ENCODE data around the gene PHF21B.

The PHF21B gene

DNA sequence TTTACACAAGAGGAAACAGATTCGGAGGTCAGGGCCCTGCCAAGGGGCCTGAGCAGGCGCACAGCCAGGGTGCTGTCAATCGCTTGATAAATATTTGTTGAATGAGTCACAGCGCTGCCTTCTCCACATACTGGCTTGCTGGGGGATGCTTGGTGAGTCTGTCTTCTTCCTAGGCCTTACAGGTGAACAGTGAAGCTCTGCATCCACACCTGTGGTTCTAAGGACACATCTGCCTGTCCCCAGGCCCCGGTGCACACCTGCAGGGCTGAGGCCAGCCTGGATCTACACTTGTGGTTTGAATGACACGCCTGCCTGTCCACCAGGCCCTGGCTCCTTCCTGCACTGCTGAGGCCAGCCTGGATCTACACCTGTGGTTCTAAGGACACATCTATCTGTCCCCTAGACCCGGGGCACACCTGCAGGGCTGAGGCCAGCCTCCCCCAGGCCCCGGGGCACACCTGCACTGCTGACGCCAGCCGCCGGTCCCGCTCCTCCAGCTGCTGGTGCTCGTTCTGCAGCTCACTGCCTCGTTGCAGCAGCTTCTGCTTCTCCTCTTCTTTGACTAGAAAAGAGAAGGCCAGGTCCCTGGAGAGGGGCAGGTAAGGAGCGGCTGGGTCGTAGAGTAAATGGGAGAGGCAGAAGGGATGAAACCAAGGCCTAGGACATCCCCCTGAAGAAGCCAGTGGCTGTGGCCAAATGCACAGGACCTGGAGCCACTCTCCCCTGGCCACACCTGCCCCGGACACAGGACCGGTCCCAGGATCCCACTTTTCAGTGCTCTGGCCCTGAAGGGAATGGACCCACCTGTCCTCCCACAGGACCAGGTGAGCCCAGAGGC lies 124.6 kb downstream of the PHF21B start:
- Histone ChIP-seq H2AFZ (ENCODE audit: low read length) (no peak overlapping the region), H3K9me2 (ENCODE audit: low read depth, low read length) (no peaks in the 10 kb centered on the region), H3F3A (ENCODE audit: insufficient read depth, low read length) (no peaks in the 10 kb centered on the region), H3K27me3 (ENCODE audit: insufficient read depth, low read length) (no peaks in the 10 kb centered on the region), H3K36me3 (ENCODE audit: insufficient read depth, low read length) (no peaks in the 10 kb centered on the region), H3K4me3 (ENCODE audit: low read depth, low read length, poor library complexity, severe bottlenecking) (no peak overlapping the region), H3K9me3 (ENCODE audit: low read length) (no peaks in the 10 kb centered on the region), H3K4me2 (ENCODE audit: low read length) (no peak overlapping the region), H3K27ac (ENCODE audit: low read depth, low read length, poor library complexity, severe bottlenecking) (no peak overlapping the region), H4K20me1 (ENCODE audit: insufficient read depth, low read length) (no peaks in the 10 kb centered on the region), H3K79me2 (ENCODE audit: insufficient read depth, low read length) (no peaks in the 10 kb centered on the region), H3K4me1 (ENCODE audit: insufficient read depth, low read length, severe bottlenecking) (no peaks in the 10 kb centered on the region), H3K9ac (ENCODE audit: low read length) (no peak overlapping the region)
- TF ChIP-seq EZH2 (IDR thresholded peaks at IDR 0.05; ENCODE audit: borderline replicate concordance, low read length): no peak
- TF ChIP-seq, protein P1, sequence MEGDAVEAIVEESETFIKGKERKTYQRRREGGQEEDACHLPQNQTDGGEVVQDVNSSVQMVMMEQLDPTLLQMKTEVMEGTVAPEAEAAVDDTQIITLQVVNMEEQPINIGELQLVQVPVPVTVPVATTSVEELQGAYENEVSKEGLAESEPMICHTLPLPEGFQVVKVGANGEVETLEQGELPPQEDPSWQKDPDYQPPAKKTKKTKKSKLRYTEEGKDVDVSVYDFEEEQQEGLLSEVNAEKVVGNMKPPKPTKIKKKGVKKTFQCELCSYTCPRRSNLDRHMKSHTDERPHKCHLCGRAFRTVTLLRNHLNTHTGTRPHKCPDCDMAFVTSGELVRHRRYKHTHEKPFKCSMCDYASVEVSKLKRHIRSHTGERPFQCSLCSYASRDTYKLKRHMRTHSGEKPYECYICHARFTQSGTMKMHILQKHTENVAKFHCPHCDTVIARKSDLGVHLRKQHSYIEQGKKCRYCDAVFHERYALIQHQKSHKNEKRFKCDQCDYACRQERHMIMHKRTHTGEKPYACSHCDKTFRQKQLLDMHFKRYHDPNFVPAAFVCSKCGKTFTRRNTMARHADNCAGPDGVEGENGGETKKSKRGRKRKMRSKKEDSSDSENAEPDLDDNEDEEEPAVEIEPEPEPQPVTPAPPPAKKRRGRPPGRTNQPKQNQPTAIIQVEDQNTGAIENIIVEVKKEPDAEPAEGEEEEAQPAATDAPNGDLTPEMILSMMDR (IDR thresholded peaks at IDR 0.05; ENCODE audit: low read length): no peak

DNA sequence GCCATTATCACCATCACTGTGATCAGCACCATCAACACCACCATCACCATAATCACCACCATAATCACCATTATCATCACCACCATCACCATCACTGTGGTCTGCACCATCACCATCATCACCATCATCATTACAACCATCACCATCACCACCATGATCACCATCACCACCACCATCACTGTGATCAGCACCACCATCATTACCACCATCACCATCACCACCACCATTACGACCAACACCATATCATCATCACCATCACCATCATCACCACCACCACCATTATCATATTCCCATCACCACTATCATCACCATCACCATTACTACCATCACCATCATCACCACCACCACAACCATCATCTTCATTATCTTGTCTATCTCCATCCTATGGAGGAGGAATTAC lies 125.2 kb downstream of the PHF21B start:
- no peak for TF ChIP-seq EZH2 (IDR thresholded peaks at IDR 0.05; ENCODE audit: borderline replicate concordance, low read length)
- TF ChIP-seq, protein P1 (IDR thresholded peaks at IDR 0.05; ENCODE audit: low read length): no peak
- Histone ChIP-seq H3K79me2 (ENCODE audit: insufficient read depth, low read length) (no peaks in the 10 kb centered on the region), H3K9me3 (ENCODE audit: low read length) (no peaks in the 10 kb centered on the region)

DNA sequence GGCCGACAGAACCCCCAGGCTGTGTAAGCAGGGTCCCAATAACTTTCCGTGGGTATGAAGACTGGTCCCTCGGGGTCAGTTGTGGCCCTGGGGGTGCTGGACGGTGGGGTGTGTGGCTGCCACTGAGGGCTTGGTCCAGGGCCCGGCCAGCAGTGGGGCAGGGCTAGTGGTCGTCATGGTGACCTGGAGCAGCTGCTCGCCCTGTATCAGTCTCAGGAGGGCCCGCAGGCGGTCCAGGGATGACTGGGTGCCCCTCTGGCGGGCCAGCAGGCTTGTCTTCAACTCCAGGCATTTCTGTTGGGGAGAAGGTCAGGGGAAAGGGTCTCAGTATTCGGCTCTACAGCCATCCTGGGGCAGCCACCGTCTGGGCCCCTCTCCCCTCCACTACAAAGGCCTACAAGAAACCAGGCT lies 126.8 kb downstream of the PHF21B start:
- H3F3A ChIP-seq (ENCODE audit: insufficient read depth, low read length): no peaks in the 10 kb centered on the region
- no peak overlapping the region for H3K4me2 ChIP-seq (ENCODE audit: low read length)
- H3K9me2 ChIP-seq (ENCODE audit: low read depth, low read length): no peaks in the 10 kb centered on the region
- no peaks in the 10 kb centered on the region for H3K36me3 ChIP-seq (ENCODE audit: insufficient read depth, low read length)
- H3K27ac ChIP-seq (ENCODE audit: low read depth, low read length, poor library complexity, severe bottlenecking): no peak overlapping the region
- no peaks in the 10 kb centered on the region for H3K27me3 ChIP-seq (ENCODE audit: insufficient read depth, low read length)
- TF ChIP-seq EZH2 (IDR thresholded peaks at IDR 0.05; ENCODE audit: borderline replicate concordance, low read length): no peak
- TF ChIP-seq, protein P1 (IDR thresholded peaks at IDR 0.05; ENCODE audit: low read length): no peak
- H4K20me1 ChIP-seq (ENCODE audit: insufficient read depth, low read length): no peaks in the 10 kb centered on the region
- no peak overlapping the region for H2AFZ ChIP-seq (ENCODE audit: low read length)
- no peak overlapping the region for H3K4me3 ChIP-seq (ENCODE audit: low read depth, low read length, poor library complexity, severe bottlenecking)
- no peaks in the 10 kb centered on the region for H3K79me2 ChIP-seq (ENCODE audit: insufficient read depth, low read length)
- no peaks in the 10 kb centered on the region for H3K4me1 ChIP-seq (ENCODE audit: insufficient read depth, low read length, severe bottlenecking)
- H3K9ac ChIP-seq (ENCODE audit: low read length): no peak overlapping the region
- no peaks in the 10 kb centered on the region for H3K9me3 ChIP-seq (ENCODE audit: low read length)

More for the DNA sequence above, 125.2 kb downstream of the PHF21B start:
- no peak overlapping the region for H3K4me3 ChIP-seq (ENCODE audit: low read depth, low read length, poor library complexity, severe bottlenecking)
- H4K20me1 ChIP-seq (ENCODE audit: insufficient read depth, low read length): no peaks in the 10 kb centered on the region
- H3K27ac ChIP-seq (ENCODE audit: low read depth, low read length, poor library complexity, severe bottlenecking): no peak overlapping the region
- no peaks in the 10 kb centered on the region for H3K4me1 ChIP-seq (ENCODE audit: insufficient read depth, low read length, severe bottlenecking)
- H2AFZ ChIP-seq (ENCODE audit: low read length): no peak overlapping the region
- H3K36me3 ChIP-seq (ENCODE audit: insufficient read depth, low read length): no peaks in the 10 kb centered on the region
- H3K9ac ChIP-seq (ENCODE audit: low read length): no peak overlapping the region
- H3K4me2 ChIP-seq (ENCODE audit: low read length): no peak overlapping the region
- no peaks in the 10 kb centered on the region for H3K27me3 ChIP-seq (ENCODE audit: insufficient read depth, low read length)
- no peaks in the 10 kb centered on the region for H3K9me2 ChIP-seq (ENCODE audit: low read depth, low read length)
- H3F3A ChIP-seq (ENCODE audit: insufficient read depth, low read length): no peaks in the 10 kb centered on the region
